ENCODE measurements around the gene ATP5PB.

ATP5PB gene

GRCh38 chr1:111476761-111477309, 27.6 kb downstream of the ATP5PB start:
- TF ChIP-seq GATA2 (IDR thresholded peaks at IDR 0.05; ENCODE audit: low read depth, low read length): no peak
- TF ChIP-seq GATA3 (IDR thresholded peaks at IDR 0.05; ENCODE audit: low read depth, low read length): no peak

DNA sequence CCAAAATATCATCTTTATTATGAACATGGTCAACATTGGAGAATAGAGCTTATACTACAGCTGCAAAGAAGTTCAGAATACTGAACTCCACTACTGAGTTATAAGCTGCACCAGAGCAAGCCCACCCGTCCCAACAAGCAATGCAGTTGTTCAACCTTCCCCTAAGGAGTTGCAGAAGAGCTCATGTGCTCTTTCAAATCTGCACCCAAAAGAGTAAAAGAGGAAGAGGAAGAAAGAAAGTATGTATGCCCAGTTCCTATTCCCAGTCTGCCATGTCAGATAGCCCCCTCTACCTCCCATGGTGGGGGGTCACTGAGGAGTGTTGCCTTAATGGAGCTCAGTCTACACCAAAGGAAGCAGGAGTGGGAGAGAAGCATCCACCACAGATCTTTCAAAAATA, 31.4 kb downstream of the ATP5PB start:
- no peak for TF ChIP-seq GATA2 (IDR thresholded peaks at IDR 0.05; ENCODE audit: low read depth, low read length)
- no peak for TF ChIP-seq GATA3 (IDR thresholded peaks at IDR 0.05; ENCODE audit: low read depth, low read length)

DNA sequence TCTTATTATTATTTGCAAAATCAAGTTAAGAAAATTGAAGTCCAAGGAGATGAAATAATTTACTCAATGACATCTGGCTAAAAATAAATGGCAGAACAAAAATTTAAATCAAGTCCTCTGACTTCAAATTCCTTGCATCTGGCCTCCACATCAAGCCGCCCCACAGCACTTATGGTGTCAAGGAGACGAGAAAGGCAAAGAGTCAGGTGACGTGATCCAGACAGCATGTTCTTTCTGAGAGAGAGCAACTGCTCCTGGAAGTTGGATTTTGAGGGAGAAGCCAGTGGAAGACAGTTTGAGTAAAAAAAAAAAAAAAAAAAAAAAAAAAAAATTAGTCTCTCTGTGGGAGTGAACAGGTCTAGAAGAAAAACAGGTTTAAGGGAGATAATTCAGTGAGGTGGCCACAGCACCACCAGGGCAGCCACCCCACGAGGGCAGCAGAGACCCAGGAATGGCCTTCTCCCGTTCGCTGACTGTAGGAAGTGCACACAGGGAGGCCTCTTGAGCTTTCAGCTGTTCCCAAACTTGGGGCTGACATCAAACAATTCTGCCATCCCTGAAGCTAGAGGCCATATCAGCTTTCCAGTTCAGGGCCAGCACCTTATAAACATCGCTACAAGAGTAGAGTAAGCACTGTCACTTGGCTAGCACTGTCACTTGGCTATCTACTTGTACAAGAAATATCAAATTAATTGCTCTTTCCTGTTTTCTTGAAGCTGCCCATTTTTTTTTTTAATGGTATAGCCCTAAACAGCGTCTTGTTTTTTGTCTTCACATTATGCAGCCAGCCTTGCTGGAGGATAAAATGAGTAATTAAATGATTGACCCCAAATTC, 32.3 kb downstream of the ATP5PB start:
- no peak for TF ChIP-seq GATA3 (IDR thresholded peaks at IDR 0.05; ENCODE audit: low read depth, low read length)
- TF ChIP-seq GATA2 (IDR thresholded peaks at IDR 0.05; ENCODE audit: low read depth, low read length): no peak

DNA sequence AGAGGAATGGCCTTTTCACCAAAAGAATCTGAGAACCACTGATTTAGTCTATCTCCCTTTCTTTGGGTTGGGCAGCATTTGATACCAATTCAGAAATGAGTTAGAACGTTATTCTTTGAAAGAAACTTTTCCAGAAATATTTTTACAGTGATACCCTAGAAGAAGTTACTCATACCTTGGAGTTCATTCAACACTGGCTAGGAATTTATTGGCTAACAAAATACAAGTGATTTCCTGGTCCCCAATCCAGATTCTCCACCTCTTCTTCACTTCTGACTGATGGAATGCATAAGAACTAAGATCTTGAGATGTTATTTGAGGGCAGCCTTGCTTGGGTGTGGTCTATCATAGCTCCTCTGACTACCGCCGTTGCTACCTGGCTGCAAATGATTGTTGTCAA, 33.9 kb downstream of the ATP5PB start:
- TF ChIP-seq GATA3 (IDR thresholded peaks at IDR 0.05; ENCODE audit: low read depth, low read length) (no peak), GATA2 (IDR thresholded peaks at IDR 0.05; ENCODE audit: low read depth, low read length) (no peak)

- TF ChIP-seq GATA3 (IDR thresholded peaks at IDR 0.05; ENCODE audit: low read depth, low read length) (no peak), GATA2 (IDR thresholded peaks at IDR 0.05; ENCODE audit: low read depth, low read length) (no peak)
These were observed 34.6 kb downstream of the ATP5PB start for GRCh38 chr1:111483876-111484275.

- no peak for TF ChIP-seq GATA2 (IDR thresholded peaks at IDR 0.05; ENCODE audit: low read depth, low read length)
- TF ChIP-seq GATA3 (IDR thresholded peaks at IDR 0.05; ENCODE audit: low read depth, low read length): no peak
These were observed 35.2 kb downstream of the ATP5PB start for GRCh38 chr1:111484391-111485026.

DNA sequence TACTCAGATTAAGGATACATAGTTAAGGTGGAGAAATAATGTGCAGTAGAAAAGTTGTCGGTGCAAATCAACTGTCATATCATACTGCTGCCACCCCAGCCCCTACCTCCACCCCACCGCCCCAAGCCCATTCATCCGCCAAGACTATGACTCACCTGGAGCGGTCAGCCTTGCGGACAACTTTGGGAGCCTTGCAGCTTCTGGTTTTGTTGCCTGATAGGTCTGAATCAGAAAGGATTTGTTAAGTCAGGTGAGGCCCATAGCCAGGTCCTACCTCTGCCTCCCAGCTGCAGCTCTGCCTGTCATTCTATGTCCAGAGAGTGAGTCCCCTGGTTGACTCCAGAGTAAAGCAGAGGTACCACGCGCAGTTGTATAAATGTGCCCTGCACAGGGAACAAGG, 37.2 kb downstream of the ATP5PB start:
- TF ChIP-seq GATA2 (IDR thresholded peaks at IDR 0.05; ENCODE audit: low read depth, low read length) (no peak), GATA3 (IDR thresholded peaks at IDR 0.05; ENCODE audit: low read depth, low read length) (no peak)

- no peak for TF ChIP-seq GATA3 (IDR thresholded peaks at IDR 0.05; ENCODE audit: low read depth, low read length)
- no peak for TF ChIP-seq GATA2 (IDR thresholded peaks at IDR 0.05; ENCODE audit: low read depth, low read length)
These were observed 37.9 kb downstream of the ATP5PB start for GRCh38 chr1:111487133-111487532.

DNA sequence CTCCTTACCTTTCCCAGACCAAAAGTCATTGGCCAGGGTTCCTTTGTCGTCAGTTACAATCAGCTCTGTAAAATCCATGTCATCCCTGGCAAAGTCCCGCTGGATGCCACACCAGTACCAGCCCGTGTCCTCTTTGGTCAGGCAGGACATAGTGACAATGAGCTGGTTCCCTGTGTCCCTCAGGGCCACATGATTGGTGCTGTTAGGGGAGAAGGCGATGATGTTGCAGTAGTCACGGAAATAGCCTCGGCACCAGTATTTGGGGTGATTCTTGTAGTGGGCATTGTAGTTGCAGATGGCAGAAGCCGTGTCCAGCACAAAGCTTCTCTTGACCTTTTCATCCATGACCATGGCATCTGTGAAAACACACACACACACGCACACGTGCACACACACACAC, 39.4 kb downstream of the ATP5PB start:
- TF ChIP-seq GATA2 (IDR thresholded peaks at IDR 0.05; ENCODE audit: low read depth, low read length) (no peak), GATA3 (IDR thresholded peaks at IDR 0.05; ENCODE audit: low read depth, low read length) (no peak)

GRCh38 chr1:111489604-111490003, 40.3 kb downstream of the ATP5PB start:
- no peak for TF ChIP-seq GATA2 (IDR thresholded peaks at IDR 0.05; ENCODE audit: low read depth, low read length)
- TF ChIP-seq GATA3 (IDR thresholded peaks at IDR 0.05; ENCODE audit: low read depth, low read length): no peak

DNA sequence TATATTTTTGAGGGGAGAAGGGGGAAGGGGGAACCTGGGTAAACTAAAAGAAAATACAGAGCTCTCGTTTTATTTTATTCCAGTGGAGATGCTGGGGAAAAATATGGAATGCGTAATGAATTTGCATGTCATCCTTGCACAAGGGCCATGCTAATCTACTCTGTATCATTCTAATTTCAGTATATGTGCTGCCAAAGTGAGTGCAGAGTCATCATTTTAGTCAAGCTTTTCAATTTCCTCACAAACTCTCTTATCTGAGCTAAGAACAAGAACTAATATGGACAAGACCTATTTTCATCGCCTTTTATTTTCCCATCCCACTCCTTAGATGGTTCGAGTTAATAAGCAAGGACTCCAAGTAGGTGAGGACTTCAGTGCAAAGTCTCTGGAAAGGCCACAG, 41.0 kb downstream of the ATP5PB start:
- TF ChIP-seq GATA3 (IDR thresholded peaks at IDR 0.05; ENCODE audit: low read depth, low read length) (no peak), GATA2 (IDR thresholded peaks at IDR 0.05; ENCODE audit: low read depth, low read length) (no peak)

DNA sequence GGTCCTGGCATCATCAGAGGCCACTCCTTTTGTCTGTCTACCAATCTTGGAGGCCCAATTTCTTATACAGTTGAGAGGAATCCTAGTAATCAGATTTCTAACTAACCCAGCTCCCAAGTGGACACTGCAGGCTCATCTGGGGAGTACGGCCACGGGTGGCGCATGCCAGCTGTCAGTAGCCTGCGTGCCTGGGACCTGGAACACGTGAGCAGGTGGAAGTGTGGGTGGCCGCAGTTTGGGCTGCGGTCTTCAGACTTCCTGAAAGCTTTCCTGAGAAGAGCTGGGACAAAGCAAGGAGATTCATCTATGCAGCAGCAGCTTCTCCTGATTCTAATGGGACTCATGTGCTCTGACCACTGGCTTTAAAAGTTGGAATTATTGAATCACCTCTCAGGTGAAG, 41.8 kb downstream of the ATP5PB start:
- TF ChIP-seq GATA2 (IDR thresholded peaks at IDR 0.05; ENCODE audit: low read depth, low read length) (no peak), GATA3 (IDR thresholded peaks at IDR 0.05; ENCODE audit: low read depth, low read length) (no peak)

DNA sequence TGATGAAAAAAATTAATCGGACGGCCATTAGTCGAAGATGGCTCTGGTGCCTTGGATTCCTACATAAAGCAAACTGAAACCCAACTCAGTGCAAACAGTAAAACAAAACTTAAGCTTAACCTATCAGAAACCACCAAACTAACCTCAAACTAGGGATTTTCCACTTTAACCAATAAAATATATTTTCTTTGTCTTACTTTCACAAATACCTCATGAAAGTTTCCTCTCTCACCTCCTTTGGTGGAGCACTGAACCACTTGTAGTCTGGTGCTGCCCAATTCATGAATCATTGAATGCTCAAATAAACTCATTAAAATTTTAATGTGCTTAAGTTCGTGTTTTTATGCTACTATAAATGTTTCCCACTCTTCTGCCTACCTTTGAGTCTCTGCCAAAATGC, 47.1 kb downstream of the ATP5PB start:
- no peak for TF ChIP-seq GATA3 (IDR thresholded peaks at IDR 0.05; ENCODE audit: low read depth, low read length)
- TF ChIP-seq GATA2 (IDR thresholded peaks at IDR 0.05; ENCODE audit: low read depth, low read length): no peak

- no peak for TF ChIP-seq GATA2 (IDR thresholded peaks at IDR 0.05; ENCODE audit: low read depth, low read length)
- no peak for TF ChIP-seq GATA3 (IDR thresholded peaks at IDR 0.05; ENCODE audit: low read depth, low read length)
These were observed 48.3 kb downstream of the ATP5PB start for GRCh38 chr1:111497592-111497991.

Measured in SH-SY5Y (cell line).